CD14-positive monocyte (primary cell): ENCODE data around the gene CRYZ. TPM values are rescaled to one million over a fixed set of nuclear protein-coding genes. Genes with fewer than 3 reads are reported as not detected.

Experiments
- DNase-seq, 3 donors: peaks; one replicate each; pipeline ENCODE4 v3.0.0-alpha.2; 2011 to 2022
- H2AFZ ChIP-seq: 2 replicates; pipeline ENCODE4 v1.6.0; 2012; ENCODE audit warnings: mild to moderate bottlenecking, low read depth, low read length, inconsistent platforms; ENCODE audit not compliant: insufficient read depth, poor library complexity, severe bottlenecking
- H3K27ac ChIP-seq, 2 donors: 1 replicate in 1 of 2; 2 replicates in 1 of 2; pipeline ENCODE4 v1.5.1; 2012 to 2013; ENCODE audit warnings: low read length in 2 of 2, control low read depth in 1 of 2, inconsistent platforms in 1 of 2, low read depth in 1 of 2, mild to moderate bottlenecking in 1 of 2
- H3K27me3 ChIP-seq, 2 donors: one replicate each; pipeline versions ENCODE4 v1.6.0 to v1.6.1; 2011 to 2013; ENCODE audit warnings: low read length in 2 of 2; ENCODE audit not compliant: control insufficient read depth in 2 of 2, insufficient read depth in 2 of 2
- H3K36me3 ChIP-seq, 2 donors: replicated peaks in 1 of 2; 1 replicate in 1 of 2; 2 replicates in 1 of 2; pipeline versions ENCODE4 v1.5.1 to v1.6.1; 2012 to 2013; ENCODE audit warnings: low read length in 2 of 2, control low read depth in 1 of 2, inconsistent platforms in 1 of 2, mild to moderate bottlenecking in 1 of 2; ENCODE audit not compliant: insufficient read depth in 2 of 2, control insufficient read depth in 1 of 2
- H3K4me1 ChIP-seq, 2 donors: 1 replicate in 1 of 2; 2 replicates in 1 of 2; pipeline versions ENCODE4 v1.5.1 to v1.6.1; 2012 to 2013; ENCODE audit warnings: low read length in 2 of 2, control low read depth in 1 of 2, inconsistent platforms in 1 of 2, mild to moderate bottlenecking in 1 of 2, moderate library complexity in 1 of 2; ENCODE audit not compliant: insufficient read depth in 2 of 2, control insufficient read depth in 1 of 2
- H3K4me2 ChIP-seq: replicated peaks from 2 replicates; pipeline ENCODE3; 2012; ENCODE audit warnings: low read length, moderate library complexity, mild to moderate bottlenecking; ENCODE audit not compliant: poor library complexity, severe bottlenecking; ENCODE audit errors: extremely low read depth
- H3K4me3 ChIP-seq, 3 experiments: fragments of 200-600 bp in 1 of 3; sonication (generic) in 1 of 3; replicated peaks in 1 of 3; 1 replicate in 2 of 3; 2 replicates in 1 of 3; pipeline ENCODE4 v1.5.1; 2011 to 2013; ENCODE audit warnings: low read length in 3 of 3, mild to moderate bottlenecking in 3 of 3, control low read depth in 2 of 3, low read depth in 2 of 3, inconsistent platforms in 1 of 3, moderate library complexity in 1 of 3
- H3K79me2 ChIP-seq: 2 replicates; pipeline ENCODE4 v1.6.0; 2012; ENCODE audit warnings: mild to moderate bottlenecking, control low read depth, inconsistent platforms, low read length, moderate library complexity; ENCODE audit not compliant: insufficient read depth
- H3K9ac ChIP-seq: 2 replicates; pipeline ENCODE4 v1.6.0; 2017; ENCODE audit warnings: low read length, mild to moderate bottlenecking; ENCODE audit not compliant: insufficient read depth, poor library complexity, severe bottlenecking
- H3K9me3 ChIP-seq, 2 donors: replicated peaks in 1 of 2; 1 replicate in 1 of 2; 2 replicates in 1 of 2; pipeline versions ENCODE4 v1.5.1 to v1.6.1; 2012 to 2013; ENCODE audit warnings: low read length in 2 of 2, control low read depth in 1 of 2; ENCODE audit not compliant: control insufficient read depth in 1 of 2, insufficient read depth in 1 of 2
- H4K20me1 ChIP-seq: 2 replicates; pipeline ENCODE4 v1.6.0; 2012; ENCODE audit warnings: mild to moderate bottlenecking, low read length, control low read depth, moderate library complexity; ENCODE audit not compliant: insufficient read depth
- H3K27ac Mint-ChIP-seq, 7 donors: one replicate each; pipeline ENCODE4 v1.8.0; 2020; ENCODE audit warnings: mild to moderate bottlenecking in 7 of 7, mixed read lengths in 7 of 7, moderate library complexity in 6 of 7, inconsistent platforms in 2 of 7
- H3K27me3 Mint-ChIP-seq, 3 donors: one replicate each; pipeline ENCODE4 v1.8.0; 2021 to 2022; ENCODE audit warnings: low read depth in 3 of 3, mild to moderate bottlenecking in 3 of 3, mixed read lengths in 3 of 3, moderate library complexity in 3 of 3, inconsistent platforms in 1 of 3
- H3K36me3 Mint-ChIP-seq, 2 donors: one replicate each; pipeline ENCODE4 v1.8.0; 2020; ENCODE audit warnings: mixed read lengths in 2 of 2, inconsistent platforms in 1 of 2, mild to moderate bottlenecking in 1 of 2
- H3K4me1 Mint-ChIP-seq: one replicate; pipeline ENCODE4 v1.8.0; 2020; ENCODE audit warnings: mild to moderate bottlenecking, mixed read lengths
- H3K4me3 Mint-ChIP-seq, 2 donors: one replicate each; pipeline ENCODE4 v1.8.0; 2020; ENCODE audit warnings: mild to moderate bottlenecking in 2 of 2, mixed read lengths in 2 of 2, moderate library complexity in 1 of 2
- H3K9me3 Mint-ChIP-seq, 7 donors: one replicate each; pipeline ENCODE4 v1.8.0; 2020 to 2022; ENCODE audit warnings: mixed read lengths in 7 of 7, mild to moderate bottlenecking in 6 of 7, moderate library complexity in 6 of 7, inconsistent platforms in 2 of 7
- WGBS: methylation state at CpG from one replicate; pipeline ENCODE4 v1.1.5; 2013; ENCODE audit warnings: missing lambda C conversion rate; ENCODE audit not compliant: insufficient coverage; 5-methylcytosine and 5-hydroxymethylcytosine counted together
- intact Hi-C, 2 donors: fragments of 100-400 bp; cut with micrococcal nuclease; formaldehyde crosslinking; loops; one replicate each; pipeline versions ENCODE4 v1.15.0 to v1.15.1; 2023
- polyA plus RNA-seq, 3 donors: library from polyadenylated mRNA; depleted of rRNA in 1 of 3; unstranded in 2 of 3; stranded (reverse) in 1 of 3; fragments of 300-500 nt in 2 of 3; fragments of >200 nt in 1 of 3; fragmentation: Illumina TruSeq in 2 of 3; gene quantifications; 1 replicate in 2 of 3; 2 replicates in 1 of 3; pipeline ENCODE4 v1.2.3, GENCODE V29; 2012 to 2021
- TF ChIP-seq, protein P1 (sequence below): fragments of 200-600 bp; IDR thresholded peaks from one replicate; pipeline ENCODE4 v1.8.0; 2022; ENCODE audit warnings: antibody characterized with exemption, mild to moderate bottlenecking

The CRYZ gene
- polyA plus RNA-seq, 3 donors = 1.6 to 16.4 (median 6.1) TPM

- no peak overlapping the region for H3K4me3 Mint-ChIP-seq
- H3K36me3 ChIP-seq = no peaks in the 10 kb centered on the region
- no peak overlapping the region for H3K4me2 ChIP-seq
- TF ChIP-seq, protein P1, sequence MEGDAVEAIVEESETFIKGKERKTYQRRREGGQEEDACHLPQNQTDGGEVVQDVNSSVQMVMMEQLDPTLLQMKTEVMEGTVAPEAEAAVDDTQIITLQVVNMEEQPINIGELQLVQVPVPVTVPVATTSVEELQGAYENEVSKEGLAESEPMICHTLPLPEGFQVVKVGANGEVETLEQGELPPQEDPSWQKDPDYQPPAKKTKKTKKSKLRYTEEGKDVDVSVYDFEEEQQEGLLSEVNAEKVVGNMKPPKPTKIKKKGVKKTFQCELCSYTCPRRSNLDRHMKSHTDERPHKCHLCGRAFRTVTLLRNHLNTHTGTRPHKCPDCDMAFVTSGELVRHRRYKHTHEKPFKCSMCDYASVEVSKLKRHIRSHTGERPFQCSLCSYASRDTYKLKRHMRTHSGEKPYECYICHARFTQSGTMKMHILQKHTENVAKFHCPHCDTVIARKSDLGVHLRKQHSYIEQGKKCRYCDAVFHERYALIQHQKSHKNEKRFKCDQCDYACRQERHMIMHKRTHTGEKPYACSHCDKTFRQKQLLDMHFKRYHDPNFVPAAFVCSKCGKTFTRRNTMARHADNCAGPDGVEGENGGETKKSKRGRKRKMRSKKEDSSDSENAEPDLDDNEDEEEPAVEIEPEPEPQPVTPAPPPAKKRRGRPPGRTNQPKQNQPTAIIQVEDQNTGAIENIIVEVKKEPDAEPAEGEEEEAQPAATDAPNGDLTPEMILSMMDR = no peak
- H4K20me1 ChIP-seq = no peaks in the 10 kb centered on the region
- no peak overlapping the region for H3K27ac ChIP-seq
- no peaks in the 10 kb centered on the region for H3K9me3 ChIP-seq
- 81% methylated on average over 3 of the region's 4 CpGs for WGBS
- no peaks in the 10 kb centered on the region for H3K4me1 Mint-ChIP-seq
- no peak overlapping the region for H2AFZ ChIP-seq
- no peaks in the 10 kb centered on the region for H3K9me3 Mint-ChIP-seq
- H3K79me2 ChIP-seq = no peaks in the 10 kb centered on the region
- H3K27me3 Mint-ChIP-seq = peaks cover 0 to 2% (median 0%) of the 10 kb centered on the region in 3 donors
- no peaks in the 10 kb centered on the region for H3K36me3 Mint-ChIP-seq
- DNase-seq = no peak
- no peaks in the 10 kb centered on the region for H3K4me1 ChIP-seq
- no peak overlapping the region for H3K4me3 ChIP-seq
- no peak overlapping the region for H3K9ac ChIP-seq
- no peaks in the 10 kb centered on the region for H3K27me3 ChIP-seq
- H3K27ac Mint-ChIP-seq = no peak overlapping the region
- intact Hi-C loops = no loop called here
Observed at GRCh38 chr1:74686928-74687327, 45.9 kb downstream of the CRYZ start.

DNA sequence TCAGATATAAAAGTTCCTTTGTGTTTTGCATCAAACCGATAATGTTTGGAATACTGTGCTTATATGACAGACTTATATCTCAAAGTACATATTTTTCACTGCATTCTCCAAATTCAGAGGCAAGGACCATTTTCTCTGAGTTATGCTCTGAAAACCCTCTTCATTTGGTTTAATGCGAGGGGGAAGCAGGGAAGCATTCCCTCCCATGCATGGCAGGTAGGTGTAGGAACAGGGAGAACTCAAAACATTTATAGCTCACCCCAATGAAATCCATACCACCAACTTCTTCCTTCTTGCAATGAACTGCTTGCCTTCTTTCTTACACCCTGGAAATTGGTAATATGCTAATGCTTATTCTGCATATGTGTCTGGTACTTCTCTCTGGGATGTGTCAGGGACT lies 48.5 kb downstream of the CRYZ start:
- no peaks in the 10 kb centered on the region for H3K4me1 ChIP-seq
- H3K36me3 ChIP-seq = no peaks in the 10 kb centered on the region
- Mint-ChIP-seq H3K9me3 (peaks cover 0 to 2% (median 0%) of the 10 kb centered on the region in 7 donors), H3K27me3 (peaks cover 0 to 2% (median 0%) of the 10 kb centered on the region in 3 donors), H3K36me3 (no peaks in the 10 kb centered on the region), H3K4me3 (no peak overlapping the region), H3K4me1 (no peaks in the 10 kb centered on the region), H3K27ac (no peak overlapping the region)
- H3K9ac ChIP-seq = no peak overlapping the region
- H3K79me2 ChIP-seq = no peaks in the 10 kb centered on the region
- DNase-seq = no peak
- no peak overlapping the region for H2AFZ ChIP-seq
- no peaks in the 10 kb centered on the region for H3K9me3 ChIP-seq
- H3K4me3 ChIP-seq = no peak overlapping the region
- no CpG with 5 or more reads among the region's 2 CpGs for WGBS
- no peak overlapping the region for H3K27ac ChIP-seq
- intact Hi-C loops = no loop called here
- TF ChIP-seq, protein P1 = no peak
- H4K20me1 ChIP-seq = no peaks in the 10 kb centered on the region
- no peak overlapping the region for H3K4me2 ChIP-seq
- no peaks in the 10 kb centered on the region for H3K27me3 ChIP-seq
